Metanephros (tissue), 1 donor: ENCODE measurements around the gene WRNIP1. TPM values are rescaled to one million over a fixed set of nuclear protein-coding genes. Genes with fewer than 3 reads are reported as not detected.

Experiments used
- total RNA-seq: library from RNA; depleted of rRNA; stranded (reverse); fragments of >200 nt; gene quantifications from one replicate; pipeline ENCODE4 v1.2.3, GENCODE V29; 2014

WRNIP1 gene
- total RNA-seq = 51.3 TPM

DNA sequence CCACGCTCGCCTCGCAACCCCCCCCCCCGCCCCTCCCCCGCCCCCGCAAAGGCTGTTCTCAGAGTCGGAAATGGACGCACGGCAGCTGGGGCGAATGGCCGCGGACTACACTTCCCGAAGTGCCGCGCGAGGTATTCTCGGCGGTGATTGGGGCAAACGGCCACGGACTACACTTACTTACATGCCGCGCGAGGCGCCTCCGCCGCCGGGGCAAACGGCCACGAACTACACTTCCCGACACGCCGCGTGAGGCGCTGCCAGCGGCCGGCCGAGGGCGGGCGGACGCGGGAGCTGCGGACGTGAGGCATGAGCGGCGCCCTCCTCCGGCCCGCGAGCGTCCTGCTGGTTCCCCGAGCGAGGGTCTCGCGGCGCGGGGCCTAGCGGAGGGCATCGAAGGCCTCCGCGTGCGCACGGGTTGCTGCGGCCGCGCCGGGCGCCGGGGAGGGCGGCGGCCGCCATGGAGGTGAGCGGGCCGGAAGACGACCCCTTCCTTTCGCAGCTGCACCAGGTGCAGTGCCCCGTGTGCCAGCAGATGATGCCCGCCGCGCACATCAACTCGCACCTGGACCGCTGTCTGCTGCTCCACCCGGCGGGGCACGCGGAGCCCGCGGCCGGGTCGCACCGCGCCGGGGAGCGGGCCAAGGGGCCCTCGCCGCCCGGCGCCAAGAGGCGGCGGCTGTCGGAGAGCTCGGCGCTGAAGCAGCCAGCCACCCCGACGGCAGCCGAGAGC lies at the start of gene WRNIP1:
Gene WRNIP1 (plus strand): TSS at position 228 of the 730 bp plus-strand sequence. CDS start 230 bp downstream, at position 458.

DNA sequence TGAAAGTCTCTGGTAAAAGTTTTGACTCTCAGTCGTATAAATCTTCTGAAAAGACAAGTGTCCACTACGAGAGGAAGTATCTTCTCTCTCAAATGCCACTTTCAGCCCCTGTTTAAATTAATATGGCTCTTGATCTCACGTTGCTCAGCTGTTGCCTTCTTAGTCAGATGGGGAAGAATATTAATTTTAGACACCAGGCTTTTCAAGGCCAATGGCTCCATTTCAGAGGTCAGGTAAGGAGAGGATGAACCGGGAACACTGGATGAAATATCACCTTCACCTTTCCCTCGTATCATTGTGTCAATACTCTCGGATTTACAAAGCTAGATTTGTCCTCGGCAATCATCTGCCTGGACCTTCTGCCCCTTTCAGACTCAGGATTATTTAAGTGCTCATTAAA lies 14.4 kb upstream of the WRNIP1 start, which contains the start of gene MYLK4:
Gene MYLK4 (minus strand): TSS at position 91 of the 400 bp plus-strand sequence. CDS start 1,628 bp downstream, outside the sequence.

Other genes with a start within 250 kb of the WRNIP1 start
- gene MYLK4, start 14.5 kb upstream of the WRNIP1 start, total RNA-seq = 1.3 TPM
- 19.3 TPM for gene SERPINB1, start 76.5 kb downstream of the WRNIP1 start, total RNA-seq
- gene SERPINB9, start 137.9 kb downstream of the WRNIP1 start, total RNA-seq = 10.9 TPM
- gene SERPINB6, start 206.2 kb downstream of the WRNIP1 start, total RNA-seq = 58.7 TPM
- gene NQO2, start 234.5 kb downstream of the WRNIP1 start, total RNA-seq = 13.1 TPM